Renal cortical epithelial cell (primary cell): ENCODE data around the gene GOLGA2. TPM values are rescaled to one million over a fixed set of nuclear protein-coding genes. Genes with fewer than 3 reads are reported as not detected.

ENCODE experiments used
- DNase-seq: peaks from one replicate; pipeline ENCODE4 v3.0.0-alpha.2; 2011; ENCODE audit warnings: low read depth
- total RNA-seq: library from RNA; depleted of rRNA; stranded (reverse); fragments of >200 nt; gene quantifications from 2 replicates; pipeline ENCODE4 v1.2.3, GENCODE V29; 2014

Gene GOLGA2, protein sequence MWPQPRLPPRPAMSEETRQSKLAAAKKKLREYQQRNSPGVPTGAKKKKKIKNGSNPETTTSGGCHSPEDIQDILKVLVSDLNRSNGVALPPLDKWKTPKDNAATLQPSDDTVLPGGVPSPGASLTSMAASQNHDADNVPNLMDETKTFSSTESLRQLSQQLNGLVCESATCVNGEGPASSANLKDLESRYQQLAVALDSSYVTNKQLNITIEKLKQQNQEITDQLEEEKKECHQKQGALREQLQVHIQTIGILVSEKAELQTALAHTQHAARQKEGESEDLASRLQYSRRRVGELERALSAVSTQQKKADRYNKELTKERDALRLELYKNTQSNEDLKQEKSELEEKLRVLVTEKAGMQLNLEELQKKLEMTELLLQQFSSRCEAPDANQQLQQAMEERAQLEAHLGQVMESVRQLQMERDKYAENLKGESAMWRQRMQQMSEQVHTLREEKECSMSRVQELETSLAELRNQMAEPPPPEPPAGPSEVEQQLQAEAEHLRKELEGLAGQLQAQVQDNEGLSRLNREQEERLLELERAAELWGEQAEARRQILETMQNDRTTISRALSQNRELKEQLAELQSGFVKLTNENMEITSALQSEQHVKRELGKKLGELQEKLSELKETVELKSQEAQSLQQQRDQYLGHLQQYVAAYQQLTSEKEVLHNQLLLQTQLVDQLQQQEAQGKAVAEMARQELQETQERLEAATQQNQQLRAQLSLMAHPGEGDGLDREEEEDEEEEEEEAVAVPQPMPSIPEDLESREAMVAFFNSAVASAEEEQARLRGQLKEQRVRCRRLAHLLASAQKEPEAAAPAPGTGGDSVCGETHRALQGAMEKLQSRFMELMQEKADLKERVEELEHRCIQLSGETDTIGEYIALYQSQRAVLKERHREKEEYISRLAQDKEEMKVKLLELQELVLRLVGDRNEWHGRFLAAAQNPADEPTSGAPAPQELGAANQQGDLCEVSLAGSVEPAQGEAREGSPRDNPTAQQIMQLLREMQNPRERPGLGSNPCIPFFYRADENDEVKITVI
- 47.9 and 89.6 TPM in 2 replicates for total RNA-seq

GRCh38 chr9:128275198-128276007 lies at the start of gene GOLGA2:
Gene GOLGA2, minus strand, starts transcription at chr9:128276007. Its CDS starts 31 bp downstream, at chr9:128275976.
- peak; percentile 50 for DNase-seq

- DNase-seq, result no peak
Observed at GRCh38 chr9:128324401-128324800, 48.6 kb upstream of the GOLGA2 start.

DNA sequence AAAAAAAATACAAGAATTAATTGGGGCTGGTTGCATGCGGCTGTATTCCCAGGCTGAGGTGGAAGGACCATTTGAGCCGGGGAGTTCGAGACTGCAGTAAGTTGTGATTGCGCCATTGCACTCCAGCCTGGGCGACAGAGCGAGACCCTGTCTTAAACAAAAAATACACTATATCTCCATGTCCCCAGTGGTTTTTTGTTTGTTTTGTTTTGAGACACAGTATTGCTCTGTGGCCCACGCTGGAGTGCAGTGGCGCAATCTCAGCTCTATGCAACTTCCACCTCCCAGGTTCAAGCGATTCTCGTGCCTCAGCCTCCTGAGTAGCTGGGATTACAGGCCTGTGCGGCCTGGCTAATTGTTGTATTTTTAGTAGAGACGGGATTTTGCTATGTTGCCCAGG lies 48.0 kb upstream of the GOLGA2 start:
- no peak for DNase-seq

GRCh38 chr9:128323212-128323730 lies 47.5 kb upstream of the GOLGA2 start:
- DNase-seq, result peak; percentile 26

- peak; percentile 83 for DNase-seq
Observed at GRCh38 chr9:128322404-128323211, 46.8 kb upstream of the GOLGA2 start, which contains the start of the genes COQ4 and TRUB2. Gene COQ4, plus strand, starts transcription at chr9:128322839. Its CDS starts 20 bp downstream, at chr9:128322859. Gene TRUB2, minus strand, starts transcription at chr9:128322447. Its CDS starts 39 bp downstream, at chr9:128322408.

DNA sequence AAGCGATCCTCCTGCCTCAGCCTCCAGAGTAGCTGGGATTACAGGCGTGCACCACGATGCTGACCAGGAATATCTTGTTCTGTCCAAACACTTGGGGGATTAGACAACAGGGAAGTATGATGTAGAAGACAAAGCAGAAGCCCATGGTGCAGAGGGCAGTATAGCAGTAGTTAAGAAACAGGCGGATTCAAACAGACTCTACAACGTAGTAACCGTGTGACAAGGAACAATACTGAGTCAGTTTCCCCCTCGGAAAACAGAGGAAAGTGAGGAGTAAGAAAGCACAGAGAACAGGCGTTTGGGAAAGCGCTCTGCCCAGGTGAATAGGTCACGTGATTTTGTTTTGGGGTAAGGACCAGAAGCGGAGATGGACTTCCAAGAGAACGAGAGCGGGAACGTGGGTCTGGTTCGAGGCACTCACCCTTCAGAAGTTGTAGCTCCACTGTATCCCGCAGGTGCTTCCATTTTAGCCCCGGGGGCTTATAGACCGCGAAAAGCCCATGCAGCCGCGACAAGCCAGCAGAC lies 46.1 kb upstream of the GOLGA2 start:
- DNase-seq, result no peak

DNA sequence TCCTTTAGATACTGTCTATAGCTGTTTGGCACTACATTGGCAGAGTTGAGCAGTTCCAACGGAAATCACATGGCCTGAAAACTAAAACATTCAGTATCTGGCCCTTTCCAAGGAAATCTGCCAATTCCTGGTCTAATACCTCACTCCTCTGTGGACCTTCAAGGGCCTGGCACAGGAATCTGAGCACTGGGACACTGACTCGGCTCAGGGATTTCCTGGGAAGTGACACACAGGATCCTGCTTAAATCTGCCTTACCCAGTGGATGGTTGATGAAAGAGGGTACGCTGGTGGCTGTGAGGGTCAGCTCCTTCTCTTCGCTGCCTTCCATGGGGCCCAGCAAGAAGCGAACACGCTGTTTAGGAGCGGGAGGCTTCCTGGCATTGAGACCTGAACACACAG lies 45.5 kb upstream of the GOLGA2 start:
- no peak for DNase-seq

DNA sequence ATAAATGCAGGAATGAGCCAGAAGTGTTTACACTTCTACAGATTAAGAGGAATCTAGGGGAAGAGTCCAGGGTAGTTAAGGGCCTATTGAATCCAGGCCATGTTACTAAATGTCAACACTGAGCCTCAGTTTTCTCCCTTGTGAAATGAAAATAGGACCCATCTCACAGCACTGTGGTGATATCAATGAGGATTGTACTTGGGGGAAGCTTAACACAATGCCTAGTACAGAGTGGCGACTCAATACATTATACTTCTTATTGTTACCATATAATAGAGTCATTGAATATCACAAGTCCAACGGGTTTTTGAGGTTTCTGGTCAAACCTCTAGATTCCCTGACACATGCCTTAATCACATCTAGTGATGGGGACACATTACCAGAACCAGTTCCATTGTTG lies 41.8 kb upstream of the GOLGA2 start:
- no peak for DNase-seq

DNA sequence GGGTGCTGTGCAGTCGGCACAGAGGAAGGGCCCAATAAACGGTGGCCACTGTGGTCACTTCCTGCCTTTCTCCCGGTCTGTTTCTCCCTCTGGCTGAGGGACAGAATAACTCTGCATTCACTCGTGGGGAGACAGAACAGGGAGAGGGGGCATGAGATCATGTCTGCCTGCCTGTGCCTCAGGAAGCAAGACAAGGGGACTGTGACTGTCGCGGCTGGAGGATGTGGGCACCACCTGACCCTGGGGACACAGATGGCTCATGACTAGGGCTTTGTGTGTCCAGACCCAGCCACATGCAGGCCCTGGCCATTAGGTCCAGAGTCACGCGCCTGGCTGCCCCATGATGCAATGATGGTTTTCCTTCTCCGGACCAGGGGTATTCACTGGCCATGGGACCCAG lies 40.6 kb upstream of the GOLGA2 start:
- DNase-seq, result no peak

- DNase-seq, result no peak
Observed at GRCh38 chr9:128314697-128315096, 38.9 kb upstream of the GOLGA2 start.

GRCh38 chr9:128310461-128310860 lies 34.7 kb upstream of the GOLGA2 start:
- no peak for DNase-seq

GRCh38 chr9:128309551-128309950 lies 33.7 kb upstream of the GOLGA2 start:
- no peak for DNase-seq

- DNase-seq, result no peak
Observed at GRCh38 chr9:128304971-128305288, 29.1 kb upstream of the GOLGA2 start.

DNA sequence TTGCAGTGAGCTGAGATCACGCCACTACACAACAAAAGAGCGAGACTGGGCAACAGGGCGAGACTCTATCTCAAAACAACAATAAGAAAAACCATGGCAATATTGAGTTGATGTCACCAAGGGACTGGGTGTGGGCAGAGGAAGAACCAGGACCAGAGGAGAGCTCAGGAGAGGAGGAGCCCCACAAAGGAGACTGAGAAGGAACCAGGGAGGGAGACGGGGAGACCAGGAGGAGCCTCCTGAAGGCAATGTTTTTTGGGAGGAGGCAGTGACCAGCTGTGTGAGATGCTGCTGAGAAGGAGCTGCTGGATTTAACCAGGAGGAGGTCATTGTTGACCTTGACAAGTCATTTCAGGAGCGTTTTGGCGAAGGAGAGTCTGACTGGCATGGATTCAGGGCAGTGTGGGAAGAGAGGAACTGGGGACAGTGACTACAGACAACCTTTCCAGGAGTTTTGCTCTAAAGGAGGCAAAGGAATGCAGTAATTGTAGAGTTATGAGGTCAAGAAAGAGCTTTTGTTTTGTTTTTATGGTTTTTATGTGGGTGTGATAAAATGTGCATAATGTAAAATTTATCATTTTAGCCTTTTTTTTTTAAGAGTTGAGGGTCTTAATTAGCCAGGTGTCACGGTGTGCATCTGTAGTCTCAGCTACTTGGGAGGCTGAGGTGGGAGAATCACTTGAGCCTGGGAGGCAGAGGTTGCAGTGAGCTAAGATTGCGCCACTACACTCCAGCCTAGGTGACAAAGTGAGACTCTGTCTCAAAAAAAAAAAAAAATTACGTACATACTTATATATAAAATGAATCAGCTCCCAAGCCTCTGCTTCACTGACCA lies 28.5 kb upstream of the GOLGA2 start:
- DNase-seq, result no peak

DNA sequence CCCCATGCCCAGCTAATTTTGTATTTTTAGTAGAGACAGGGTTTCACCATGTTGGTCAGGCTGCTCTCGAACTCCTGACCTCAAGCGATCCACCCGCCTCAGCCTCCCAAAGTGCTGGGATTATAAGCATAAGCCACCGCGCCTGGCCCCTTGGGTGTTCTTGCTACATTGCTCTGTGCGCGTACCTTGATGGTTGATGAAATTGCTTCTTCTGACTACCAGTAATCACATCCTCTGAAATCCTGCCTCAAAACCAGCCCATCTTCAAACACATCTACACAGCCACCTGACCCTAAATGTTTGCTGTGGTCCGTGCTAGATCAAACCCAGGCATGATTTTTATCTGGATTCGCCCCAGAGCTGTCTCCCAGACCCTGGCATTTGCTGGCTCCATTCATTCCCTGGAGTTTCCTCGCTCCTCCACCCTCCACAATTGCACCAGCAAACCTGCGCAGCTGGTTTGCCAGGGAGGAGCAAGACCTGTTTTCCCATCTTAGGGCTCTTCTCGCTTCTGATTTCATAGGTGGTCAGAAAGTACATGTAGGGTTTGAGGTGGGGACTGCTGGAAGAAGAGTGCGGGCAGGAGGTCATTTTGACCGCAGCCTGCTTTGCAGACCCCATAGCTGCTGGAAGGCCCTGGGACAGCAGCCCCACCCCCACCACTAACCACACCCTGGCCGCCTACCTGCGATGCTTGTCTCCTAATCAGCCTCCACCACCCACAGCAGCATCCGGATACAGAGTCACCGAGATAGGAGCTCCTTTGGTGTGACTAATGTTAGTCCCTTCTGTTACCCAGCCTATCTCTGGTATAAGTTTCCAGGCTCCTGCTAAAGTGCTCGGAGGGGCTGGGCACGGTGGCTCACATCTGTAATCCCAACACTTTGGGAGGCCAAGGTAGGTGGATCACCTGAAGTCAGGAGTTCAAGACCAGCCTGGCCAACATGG lies 23.0 kb upstream of the GOLGA2 start:
- DNase-seq, result no peak

- no peak for DNase-seq
Observed at GRCh38 chr9:128297221-128297773, 21.5 kb upstream of the GOLGA2 start.

DNA sequence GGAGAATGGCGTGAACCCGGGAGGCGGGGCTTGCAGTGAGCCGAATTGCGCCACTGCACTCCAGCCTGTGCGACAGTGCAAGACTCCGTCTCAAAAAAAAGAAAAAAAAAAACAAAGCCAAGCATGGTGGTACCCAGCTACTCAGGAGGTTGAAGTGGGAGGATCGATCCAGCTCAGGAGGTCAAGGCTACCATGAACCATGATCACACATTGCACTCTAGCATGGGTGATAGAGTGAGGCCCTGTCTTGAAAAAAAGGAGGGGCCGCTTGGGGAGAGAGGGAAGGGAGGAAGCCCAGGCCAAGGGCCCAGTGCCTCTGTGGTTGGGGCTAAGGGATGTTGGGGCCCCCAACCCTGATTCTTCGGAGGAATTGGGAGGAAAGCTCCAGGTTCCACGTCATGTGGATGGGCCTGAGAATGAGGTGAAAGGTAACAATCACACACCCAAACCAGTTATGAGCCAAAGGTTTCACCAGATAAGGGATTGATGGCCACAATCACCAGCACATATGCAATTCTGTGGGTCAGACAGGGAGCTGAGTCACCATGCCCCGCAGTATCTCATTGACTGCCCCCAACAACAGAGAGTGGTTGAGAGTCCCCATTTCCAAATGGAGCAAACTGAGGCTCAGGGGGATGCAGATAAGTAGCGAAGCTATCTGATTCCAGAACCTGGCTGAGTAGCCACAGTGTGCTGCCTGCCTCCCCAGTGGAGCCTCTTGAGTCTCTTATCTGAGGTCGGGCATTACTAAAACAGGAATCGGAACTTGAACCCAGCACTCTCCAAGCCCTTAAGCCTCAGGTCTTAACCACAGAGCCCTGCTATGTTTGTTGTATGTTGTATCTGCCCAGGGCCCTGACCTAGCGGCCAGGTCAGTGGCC lies 20.8 kb upstream of the GOLGA2 start:
- DNase-seq, result no peak
